NCI-H524 (cell line): Measurements from ENCODE around the gene MCF2L.
"Not testable (repeated sequence)": the region's sequence is repeated elsewhere in the genome, so short reads cannot be mapped to it uniquely, and the experiment has no call there.

ENCODE experiments used
- DNase-seq, 2 experiments: peaks; one replicate each; lab custom pipeline; 2025; lab: John Stamatoyannopoulos, UW

MCF2L gene

DNA sequence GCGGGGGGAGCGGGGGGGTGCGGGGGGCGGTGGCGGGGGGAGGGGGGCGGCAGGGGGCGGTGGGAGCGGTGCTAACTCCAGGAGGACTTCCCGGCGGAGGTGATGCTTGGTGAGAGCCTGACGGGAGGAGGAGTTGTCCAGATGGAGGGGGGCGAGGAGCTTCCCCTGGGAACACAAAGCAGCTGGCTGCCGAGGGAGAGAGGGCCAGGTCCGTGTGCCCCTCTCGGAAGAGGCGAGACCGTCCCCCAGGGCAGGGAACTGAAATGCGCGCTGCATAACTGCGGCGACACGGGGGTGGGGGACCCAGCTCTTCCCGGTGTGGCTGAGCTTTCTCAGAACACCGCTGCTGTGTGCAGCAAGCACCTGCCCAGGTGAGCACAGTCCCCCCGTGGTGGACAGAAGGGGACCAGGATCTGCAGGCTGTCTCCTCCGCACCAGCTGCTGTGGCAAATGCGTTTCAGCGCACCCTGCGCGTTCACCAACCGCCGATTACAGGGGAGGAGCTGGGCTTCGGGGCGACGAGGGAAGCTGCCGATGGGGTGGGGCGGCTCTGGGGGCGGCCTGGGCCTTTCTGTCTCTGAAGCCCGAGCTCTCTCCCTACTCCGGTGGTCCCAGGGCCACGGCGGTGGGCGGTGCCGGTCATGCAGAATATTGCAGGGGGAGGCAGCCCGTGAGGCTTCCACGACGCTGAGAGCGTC, 81.9 kb downstream of the MCF2L start:
- DNase-seq, result peak in 1 of 2 experiments; percentile 53

GRCh38 chr13:113051641-113052040, 82.6 kb downstream of the MCF2L start:
- no peak for DNase-seq

DNA sequence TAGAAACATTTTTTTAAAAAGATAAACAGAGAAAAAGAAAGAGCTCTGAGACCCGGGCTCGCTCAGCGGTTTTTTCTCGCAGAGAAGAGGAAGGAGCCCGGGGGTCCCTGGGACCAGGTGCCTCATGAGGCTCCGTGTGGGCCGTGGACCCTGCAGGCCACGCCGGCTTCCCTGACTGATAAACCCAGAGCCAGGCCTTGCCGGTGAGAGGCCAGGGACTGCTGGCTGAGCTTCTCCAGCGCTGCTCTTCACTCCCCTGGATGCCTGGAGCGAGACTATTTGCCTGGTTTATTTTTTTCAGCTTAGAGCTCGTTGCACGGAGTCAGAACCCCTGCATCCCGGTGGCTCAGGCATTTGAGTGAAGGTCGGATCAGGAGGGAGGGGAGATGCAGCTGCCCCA, 83.2 kb downstream of the MCF2L start:
- no peak for DNase-seq

DNA sequence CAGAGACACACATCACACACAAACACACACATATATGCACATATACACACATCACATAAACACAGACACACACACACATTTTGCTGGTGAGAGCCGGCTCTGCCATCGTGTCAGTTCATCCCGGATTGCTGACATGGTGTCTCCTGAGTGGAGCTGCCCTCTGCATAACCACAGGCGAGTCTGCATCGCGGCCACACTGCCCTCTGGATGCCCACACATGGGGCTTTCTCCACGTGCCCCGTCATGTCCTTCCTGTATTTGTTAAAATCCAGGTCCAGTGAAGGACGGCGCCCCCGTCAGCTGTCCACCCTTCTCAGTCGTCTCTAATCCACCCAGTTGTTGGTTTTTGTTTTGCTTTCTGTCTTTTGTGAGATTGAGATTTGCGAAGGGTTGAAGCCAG, 84.0 kb downstream of the MCF2L start:
- no peak for DNase-seq

DNA sequence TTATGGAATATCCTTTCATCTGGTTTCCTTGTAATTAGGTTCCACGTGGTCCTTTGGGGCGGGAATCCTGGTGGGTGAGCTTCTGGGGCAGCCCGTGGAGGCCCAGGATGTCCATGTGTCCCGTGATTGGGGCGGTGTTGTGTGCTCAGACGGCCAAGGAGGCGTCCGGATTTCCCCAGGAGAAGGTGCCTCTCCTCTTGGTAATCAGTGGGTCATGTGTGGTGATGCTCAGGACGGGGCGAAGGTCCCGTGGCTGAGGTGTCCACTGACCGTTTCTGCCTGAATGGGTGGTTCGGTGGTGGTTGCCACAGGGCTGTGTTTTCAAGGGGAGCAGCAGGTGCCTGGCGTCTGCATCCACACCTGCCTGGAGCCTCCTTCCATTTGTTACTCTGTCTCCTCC, 84.4 kb downstream of the MCF2L start:
- no peak for DNase-seq

DNA sequence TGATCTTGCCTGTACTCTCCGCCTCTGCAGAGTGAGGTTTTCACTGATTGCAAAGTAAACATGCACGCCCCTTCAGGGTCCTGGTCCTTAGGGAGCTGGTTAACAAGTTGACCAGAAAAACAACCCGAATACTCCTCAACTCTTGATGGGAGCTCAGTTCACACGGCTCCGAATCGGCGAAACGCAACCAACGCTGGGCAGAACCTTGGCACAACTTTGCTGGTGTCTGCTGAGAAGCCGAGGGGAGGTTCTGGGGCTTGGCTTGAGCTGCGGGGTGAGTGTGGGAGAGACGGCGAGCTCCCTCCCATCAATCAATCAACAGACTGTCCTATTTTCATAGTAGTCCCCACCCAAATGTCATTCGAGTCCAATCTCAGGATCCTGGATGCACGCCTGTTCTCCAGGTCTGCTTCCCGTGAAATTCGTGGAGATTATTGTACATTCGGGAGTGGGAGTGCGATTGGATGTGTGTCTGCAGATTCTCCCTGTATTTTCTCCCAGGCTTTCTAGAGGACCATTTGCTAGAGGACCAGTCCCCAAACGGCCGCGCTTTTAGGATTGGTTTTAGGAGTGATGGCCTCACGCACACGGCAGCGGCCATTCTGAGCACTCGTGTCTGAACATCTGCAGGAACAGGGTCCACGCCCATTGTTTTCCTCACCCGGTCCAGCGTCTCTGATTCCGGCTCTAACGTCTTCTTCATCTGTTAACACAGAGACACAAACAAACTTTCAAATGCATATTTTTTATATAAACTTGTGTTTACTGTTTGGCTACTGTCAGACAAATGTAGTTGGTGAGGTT, 85.0 kb downstream of the MCF2L start:
- no peak for DNase-seq

DNA sequence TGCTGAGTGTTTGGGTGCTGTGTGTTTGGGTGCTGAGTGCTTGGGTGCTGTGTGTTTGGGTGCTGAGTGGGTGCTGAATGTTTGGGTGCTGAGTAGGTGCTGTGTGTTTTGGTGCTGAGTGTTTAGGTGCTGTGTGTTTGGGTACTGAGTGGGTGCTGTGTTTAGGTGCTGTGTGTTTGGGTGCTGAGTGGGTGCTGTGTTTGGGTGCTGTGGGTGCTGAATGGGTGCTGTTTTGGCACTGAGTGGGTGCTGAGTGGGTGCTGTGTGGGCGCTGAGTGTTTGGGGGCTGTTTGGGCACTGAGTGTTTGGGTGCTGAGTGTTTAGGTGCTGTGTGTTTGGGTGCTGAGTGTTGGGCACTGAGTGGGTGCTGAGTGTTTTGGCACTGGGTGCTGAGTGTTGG, 88.1 kb downstream of the MCF2L start:
- DNase-seq, result no peak

DNA sequence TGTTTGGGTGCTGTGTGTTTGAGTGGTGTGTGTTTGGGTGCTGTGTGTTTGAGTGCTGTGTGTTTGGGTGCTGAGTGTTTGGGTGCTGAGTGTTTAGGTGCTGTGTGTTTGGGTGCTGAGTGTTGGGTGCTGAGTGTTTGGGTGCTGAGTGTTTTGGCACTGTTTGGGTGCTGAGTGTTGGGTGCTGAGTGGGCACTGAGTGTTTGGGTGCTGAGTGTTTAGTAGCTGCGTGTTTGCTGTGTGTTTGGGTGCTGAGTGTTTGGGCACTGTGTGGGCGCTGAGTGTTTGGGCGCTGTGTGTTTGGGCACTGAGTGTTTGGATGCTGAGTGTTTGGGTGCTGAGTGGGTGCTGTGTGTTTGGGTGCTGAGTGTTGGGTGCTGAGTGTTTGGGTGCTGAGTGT, 88.5 kb downstream of the MCF2L start:
- DNase-seq, result not testable (repeated sequence)

- no peak for DNase-seq
Measured at GRCh38 chr13:113058129-113058987, 89.3 kb downstream of the MCF2L start.

DNA sequence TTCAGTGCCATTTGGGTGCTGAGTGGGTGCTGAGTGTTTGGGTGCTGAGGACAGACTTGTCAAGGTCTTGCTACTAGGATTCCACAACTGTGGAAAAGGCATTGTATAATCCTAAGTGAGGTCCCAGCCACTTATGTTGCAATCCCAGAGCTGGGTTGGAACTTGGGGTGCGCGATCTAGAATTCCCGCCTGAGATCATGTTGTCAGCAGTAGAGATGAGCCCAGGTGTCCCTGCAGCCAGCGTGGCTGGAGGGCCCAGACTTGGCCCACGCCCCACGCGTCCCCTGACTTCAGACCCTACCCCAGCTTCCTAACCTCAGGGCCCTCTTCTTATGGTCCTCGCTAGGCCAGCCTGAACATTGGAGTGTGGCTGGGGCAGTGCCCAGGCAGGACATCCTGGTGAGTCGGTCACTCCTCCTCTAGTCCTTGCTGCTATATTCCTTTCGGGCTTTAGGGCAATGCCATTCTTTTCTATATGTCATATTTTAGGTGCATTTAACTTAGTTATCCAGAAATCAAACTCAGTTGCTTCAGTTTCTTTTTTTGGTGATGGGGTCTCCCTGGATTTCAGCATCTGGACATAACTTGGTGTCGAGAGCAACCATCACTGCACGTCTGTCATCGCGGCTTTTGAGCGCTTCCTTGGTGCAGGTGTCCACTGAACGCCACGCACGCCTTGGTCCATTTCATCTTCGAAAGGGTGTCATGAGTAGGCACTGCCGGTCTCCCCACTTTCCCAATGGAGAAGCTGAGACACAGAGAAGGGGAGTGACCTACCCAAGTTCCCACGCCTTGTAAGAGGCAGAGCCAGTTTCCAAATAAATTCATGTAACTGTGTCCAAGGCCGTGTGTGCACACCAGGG, 90.2 kb downstream of the MCF2L start:
- no peak for DNase-seq

DNA sequence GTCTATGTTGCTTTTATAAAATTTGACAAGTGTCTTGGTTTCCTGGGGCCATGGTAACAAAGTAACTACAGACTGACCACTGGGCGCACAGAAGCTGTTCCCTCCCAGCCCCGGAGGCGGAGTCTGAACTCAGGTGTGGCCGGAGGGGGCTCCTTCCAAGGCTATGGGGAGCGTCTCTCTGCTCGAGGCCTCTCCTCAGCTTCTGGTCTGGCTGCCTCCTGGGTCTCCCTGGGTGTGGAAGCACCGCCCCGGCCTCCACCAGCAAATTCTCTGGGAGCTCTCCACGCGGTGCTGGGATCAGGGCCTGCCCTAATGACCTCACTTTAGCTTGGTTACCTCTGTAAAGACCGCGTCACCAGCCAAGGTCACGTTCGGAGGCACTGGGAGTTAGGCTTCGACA, 90.9 kb downstream of the MCF2L start:
- DNase-seq, result no peak

GRCh38 chr13:113060557-113061270, 91.7 kb downstream of the MCF2L start:
- DNase-seq, result no peak

- DNase-seq, result no peak
Measured at GRCh38 chr13:113061271-113061625, 92.2 kb downstream of the MCF2L start.

GRCh38 chr13:113061796-113062425, 92.9 kb downstream of the MCF2L start:
- no peak for DNase-seq

- no peak for DNase-seq
Measured at GRCh38 chr13:113062691-113063090, 93.7 kb downstream of the MCF2L start.

DNA sequence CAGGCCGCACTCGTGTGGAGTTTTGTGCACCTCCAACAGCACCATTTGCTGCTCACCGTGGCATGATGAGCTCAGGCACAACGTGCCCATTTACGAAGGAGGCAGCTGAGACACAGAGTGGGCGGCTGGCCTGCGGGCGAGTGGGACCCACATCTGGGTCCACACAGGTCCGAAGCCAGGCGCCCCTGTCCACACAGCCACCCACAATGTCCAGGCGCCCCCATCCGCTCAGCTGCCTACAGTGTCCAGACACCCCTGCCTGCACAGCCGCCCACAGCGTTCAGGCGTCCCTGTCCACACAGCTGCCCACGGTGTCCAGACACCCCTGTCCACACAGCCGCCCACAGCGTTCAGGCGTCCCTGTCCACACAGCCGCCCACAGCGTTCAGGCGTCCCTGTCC, 94.1 kb downstream of the MCF2L start:
- DNase-seq, result no peak

DNA sequence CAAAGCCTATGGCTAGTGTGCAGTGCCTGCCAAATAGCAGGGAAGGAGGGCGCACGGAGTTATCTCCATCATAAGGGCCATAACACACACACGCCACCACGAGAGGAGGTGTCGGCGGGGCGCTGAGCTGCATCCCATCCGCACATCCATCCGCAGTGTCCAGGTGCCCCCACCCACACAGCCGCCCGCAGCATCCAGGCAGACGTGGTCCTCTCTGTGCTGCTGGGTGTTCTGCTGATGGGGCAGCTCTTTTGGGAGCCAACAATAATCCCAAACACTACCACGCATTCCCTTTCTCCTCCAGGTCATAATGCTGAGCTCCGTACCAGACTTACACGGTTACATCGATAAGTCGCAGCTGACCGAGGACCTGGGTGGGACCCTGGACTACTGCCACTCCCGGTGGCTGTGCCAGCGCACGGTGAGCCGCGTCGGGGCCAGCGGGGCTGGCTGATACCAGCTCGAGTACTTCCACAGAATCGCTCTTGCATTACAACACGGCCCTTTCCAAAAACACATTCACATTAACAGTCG, 95.1 kb downstream of the MCF2L start:
- no peak for DNase-seq

DNA sequence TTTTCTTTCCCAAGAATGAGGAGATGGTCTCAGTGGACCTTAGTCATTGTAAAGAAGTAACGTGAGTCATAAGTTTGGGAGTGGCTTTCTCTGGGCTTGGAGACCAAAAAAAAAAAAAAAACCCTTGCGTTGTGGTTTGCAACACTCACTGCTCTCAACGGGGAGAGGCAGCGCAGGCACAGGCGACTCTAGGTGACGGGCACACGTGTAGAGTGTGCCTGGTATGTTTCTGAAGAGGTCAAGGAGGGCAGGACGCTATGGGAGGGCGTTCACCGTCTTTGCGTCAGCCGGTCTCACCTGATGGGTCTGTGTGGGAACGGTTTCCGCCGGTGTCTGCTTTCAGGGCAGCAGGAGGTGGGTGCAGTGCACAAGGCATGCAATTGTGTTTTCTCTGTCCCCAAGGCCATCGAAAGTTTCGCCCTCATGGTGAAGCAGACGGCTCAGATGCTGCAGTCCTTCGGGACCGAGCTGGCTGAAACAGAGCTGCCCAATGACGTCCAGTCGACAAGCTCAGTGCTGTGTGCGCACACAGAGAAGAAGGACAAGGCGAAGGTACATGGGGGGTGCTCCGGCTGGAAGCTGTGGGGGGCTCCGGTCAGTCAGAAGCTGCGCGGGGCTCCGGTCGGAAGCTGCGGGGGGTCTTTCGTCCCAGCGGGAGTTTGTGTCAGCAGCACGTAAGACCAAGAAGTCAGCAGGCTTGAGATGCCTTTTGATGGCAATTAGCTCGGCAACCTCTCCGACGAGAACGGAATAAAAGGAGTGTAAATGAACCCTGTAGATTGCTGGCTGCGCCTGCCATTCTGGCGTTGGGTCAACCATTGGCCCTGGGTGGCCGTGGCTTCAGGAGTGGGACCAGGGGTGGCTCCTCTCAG, 95.8 kb downstream of the MCF2L start:
- DNase-seq, result no peak

- DNase-seq, result no peak
Measured at GRCh38 chr13:113065406-113066141, 96.6 kb downstream of the MCF2L start.
